RWPE2 (cell line): Measurements from ENCODE around the gene NUDT13.

Experiments
- ATAC-seq: fragments of 200-7000 bp; cut with Tn5 transposase; 3 replicates; pipeline ENCODE4 v1.9.1; 2021; ENCODE audit warnings: low read depth
- DNase-seq: peaks from one replicate; pipeline ENCODE4 v3.0.0-alpha.2; 2020; ENCODE audit warnings: low spot score
- H3K27ac ChIP-seq: fragments of 450-650 bp; 2 replicates; pipeline ENCODE4 v1.5.1; 2017; ENCODE audit warnings: mild to moderate bottlenecking; ENCODE audit not compliant: poor library complexity, severe bottlenecking
- H3K27me3 ChIP-seq: fragments of 250-450 bp; sonication (Bioruptor Pico); 2 replicates; pipeline ENCODE4 v1.5.1; 2021; ENCODE audit warnings: mild to moderate bottlenecking, moderate library complexity; ENCODE audit not compliant: insufficient read depth, poor library complexity, severe bottlenecking
- H3K36me3 ChIP-seq: fragments of 250-450 bp; sonication (Bioruptor Pico); 2 replicates; pipeline ENCODE4 v1.5.1; 2020; ENCODE audit warnings: low read depth, mild to moderate bottlenecking, moderate library complexity
- H3K4me1 ChIP-seq: fragments of 250-450 bp; sonication (Bioruptor Pico); 2 replicates; pipeline ENCODE4 v1.5.1; 2021; ENCODE audit warnings: mild to moderate bottlenecking, moderate library complexity; ENCODE audit not compliant: insufficient read depth, poor library complexity, severe bottlenecking
- H3K4me3 ChIP-seq: fragments of 250-450 bp; sonication (Bioruptor Pico); 2 replicates; pipeline ENCODE4 v1.5.1; 2021; ENCODE audit warnings: mild to moderate bottlenecking, moderate library complexity; ENCODE audit not compliant: severe bottlenecking
- H3K9me3 ChIP-seq: fragments of 250-450 bp; sonication (Bioruptor Pico); 2 replicates; pipeline ENCODE4 v1.5.1; 2021; ENCODE audit warnings: mild to moderate bottlenecking, moderate library complexity; ENCODE audit not compliant: severe bottlenecking
- CTCF ChIP-seq: fragments of 450-650 bp; IDR thresholded peaks from one replicate; pipeline ENCODE4 v1.5.1; 2017; ENCODE audit warnings: mild to moderate bottlenecking, moderate library complexity; ENCODE audit not compliant: poor library complexity, severe bottlenecking

Gene NUDT13

GRCh38 chr10:73174148-73174925 lies 64.1 kb downstream of the NUDT13 start:
- TF ChIP-seq CTCF: no peak
- DNase-seq (no peak), ATAC-seq (no peak)
- no peaks in the 10 kb centered on the region for H3K27me3 ChIP-seq
- no peaks in the 10 kb centered on the region for H3K4me1 ChIP-seq
- H3K36me3 ChIP-seq: peaks cover 5% of the 10 kb centered on the region; the same call in 1 of the 2 replicates
- H3K27ac ChIP-seq: no peak overlapping the region
- no peak overlapping the region for H3K4me3 ChIP-seq
- H3K9me3 ChIP-seq: no peaks in the 10 kb centered on the region
